ENCODE data around the gene PAPSS2. TPM values are rescaled to one million over a fixed set of nuclear protein-coding genes. Genes with fewer than 3 reads are reported as not detected.

The PAPSS2 gene
- polyA plus RNA-seq, 1 experiment: 51.4 TPM

- no peaks in the 10 kb centered on the region for H3K9me3 ChIP-seq (ENCODE audit: control insufficient read depth, insufficient read depth, low read length)
- POLR2A ChIA-PET: interaction anchor here (0.6 kb wide), 1 partner anchor 185 kb away, joined by 7 read pairs; no protein-coding TSS in a partner anchor
- H3K27me3 ChIP-seq (ENCODE audit: control insufficient read depth, insufficient read depth, low read length): no peaks in the 10 kb centered on the region
- TF ChIP-seq, protein P1, sequence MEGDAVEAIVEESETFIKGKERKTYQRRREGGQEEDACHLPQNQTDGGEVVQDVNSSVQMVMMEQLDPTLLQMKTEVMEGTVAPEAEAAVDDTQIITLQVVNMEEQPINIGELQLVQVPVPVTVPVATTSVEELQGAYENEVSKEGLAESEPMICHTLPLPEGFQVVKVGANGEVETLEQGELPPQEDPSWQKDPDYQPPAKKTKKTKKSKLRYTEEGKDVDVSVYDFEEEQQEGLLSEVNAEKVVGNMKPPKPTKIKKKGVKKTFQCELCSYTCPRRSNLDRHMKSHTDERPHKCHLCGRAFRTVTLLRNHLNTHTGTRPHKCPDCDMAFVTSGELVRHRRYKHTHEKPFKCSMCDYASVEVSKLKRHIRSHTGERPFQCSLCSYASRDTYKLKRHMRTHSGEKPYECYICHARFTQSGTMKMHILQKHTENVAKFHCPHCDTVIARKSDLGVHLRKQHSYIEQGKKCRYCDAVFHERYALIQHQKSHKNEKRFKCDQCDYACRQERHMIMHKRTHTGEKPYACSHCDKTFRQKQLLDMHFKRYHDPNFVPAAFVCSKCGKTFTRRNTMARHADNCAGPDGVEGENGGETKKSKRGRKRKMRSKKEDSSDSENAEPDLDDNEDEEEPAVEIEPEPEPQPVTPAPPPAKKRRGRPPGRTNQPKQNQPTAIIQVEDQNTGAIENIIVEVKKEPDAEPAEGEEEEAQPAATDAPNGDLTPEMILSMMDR (IDR thresholded peaks at IDR 0.05; ENCODE audit: low read depth, low read length): no peak
- no peak overlapping the region for H3K4me3 ChIP-seq (ENCODE audit: low read depth, low read length)
- CTCF ChIA-PET: interaction anchor here (0.6 to 1.2 kb wide), 3 partner anchors 11 to 161 kb away, joined by 3 read pairs; no protein-coding TSS in a partner anchor
- no peak for DNase-seq (ENCODE audit: low read depth, low spot score)
- no peak overlapping the region for H3K27ac ChIP-seq (ENCODE audit: low read depth, low read length)
Observed at GRCh38 chr10:87668324-87669074, 8.8 kb downstream of the PAPSS2 start.

DNA sequence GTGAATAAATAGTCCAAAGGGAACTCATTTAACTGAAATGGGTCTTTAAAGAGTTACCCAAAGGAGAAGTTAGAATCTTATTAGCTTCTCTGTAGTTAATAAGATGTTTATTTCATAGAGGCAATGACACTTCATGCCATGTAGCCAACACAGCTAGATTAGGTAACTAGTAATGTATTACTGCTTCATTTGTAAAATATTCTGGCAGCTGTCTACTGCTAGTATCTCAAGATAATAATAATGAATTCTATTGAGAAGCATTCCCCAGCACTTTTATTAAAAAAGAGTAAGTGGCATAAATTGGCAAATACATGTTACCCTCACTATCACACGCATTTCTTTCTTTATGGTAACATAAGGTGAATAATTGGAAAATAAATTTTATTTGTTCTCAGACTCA is 10.1 kb downstream of the PAPSS2 start:
- ChIA-PET CTCF (interaction anchor here (0.6 kb wide), 2 partner anchors 14 to 101 kb away, joined by 3 to 7 read pairs; no protein-coding TSS in a partner anchor), POLR2A (no interaction called here)
- H3K4me3 ChIP-seq (ENCODE audit: low read depth, low read length): no peak overlapping the region
- no peak for DNase-seq (ENCODE audit: low read depth, low spot score)
- TF ChIP-seq, protein P1 (IDR thresholded peaks at IDR 0.05; ENCODE audit: low read depth, low read length): no peak
- H3K27ac ChIP-seq (ENCODE audit: low read depth, low read length): no peak overlapping the region
- H3K27me3 ChIP-seq (ENCODE audit: control insufficient read depth, insufficient read depth, low read length): no peaks in the 10 kb centered on the region
- no peaks in the 10 kb centered on the region for H3K9me3 ChIP-seq (ENCODE audit: control insufficient read depth, insufficient read depth, low read length)

DNA sequence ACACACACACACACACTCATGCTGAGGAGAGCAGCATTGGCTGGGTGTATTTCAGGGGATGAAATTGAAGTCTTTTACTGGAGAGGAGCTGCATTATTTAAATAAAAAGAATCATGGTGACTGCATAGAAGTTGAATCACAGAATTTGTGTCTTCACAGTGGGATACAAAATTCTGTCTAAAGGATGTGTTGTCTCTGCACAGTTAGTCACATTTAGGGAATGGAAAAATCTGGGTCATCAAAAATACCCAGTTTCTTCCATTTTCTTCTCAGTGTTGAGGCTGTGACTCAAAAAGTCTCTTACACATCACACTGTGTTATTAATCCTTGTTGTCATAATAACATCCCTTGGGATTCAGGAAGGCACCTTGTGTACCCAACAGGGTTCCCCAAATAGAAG is 10.9 kb downstream of the PAPSS2 start:
- no peak for DNase-seq (ENCODE audit: low read depth, low spot score)
- TF ChIP-seq, protein P1 (IDR thresholded peaks at IDR 0.05; ENCODE audit: low read depth, low read length): no peak

DNA sequence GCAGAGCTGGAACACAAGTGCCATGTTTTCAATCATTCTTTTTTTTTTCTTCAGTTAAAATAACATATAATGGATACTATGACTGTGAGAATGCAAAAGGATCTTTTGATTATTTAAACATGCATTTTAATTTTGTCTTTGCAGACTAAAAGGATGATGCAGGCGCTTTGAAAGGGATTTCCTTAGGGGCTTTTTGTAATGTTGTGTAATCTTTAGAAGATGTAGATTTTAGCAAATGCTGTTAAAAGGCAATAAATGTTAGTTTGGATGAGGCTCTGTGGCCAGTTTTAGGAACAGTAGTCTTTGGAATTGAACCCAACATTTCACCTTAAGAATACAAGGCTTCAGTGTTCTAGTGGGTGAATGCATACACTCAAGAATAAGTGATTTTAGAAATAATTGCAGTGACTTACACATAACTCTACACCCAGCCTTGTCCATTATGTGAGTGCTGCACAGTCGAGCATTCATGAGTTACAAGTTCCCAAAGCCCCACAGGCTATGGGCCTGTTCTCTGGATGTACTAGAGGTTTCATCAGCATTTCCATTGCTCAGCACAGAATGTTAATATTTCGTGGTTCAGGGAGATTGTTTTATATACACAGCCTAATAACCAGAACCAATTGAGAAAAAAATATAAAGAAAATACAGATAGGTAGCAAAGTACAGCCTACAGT is 11.6 kb downstream of the PAPSS2 start:
- no peak overlapping the region for H3K27ac ChIP-seq (ENCODE audit: low read depth, low read length)
- ChIA-PET POLR2A (no interaction called here), CTCF (interaction anchor here (2.4 kb wide), 1 partner anchor 9 kb away, joined by 5 read pairs; no protein-coding TSS in a partner anchor)
- no peak for DNase-seq (ENCODE audit: low read depth, low spot score)
- H3K4me3 ChIP-seq (ENCODE audit: low read depth, low read length): no peak overlapping the region
- TF ChIP-seq, protein P1 (IDR thresholded peaks at IDR 0.05; ENCODE audit: low read depth, low read length): no peak
- no peaks in the 10 kb centered on the region for H3K27me3 ChIP-seq (ENCODE audit: control insufficient read depth, insufficient read depth, low read length)
- no peaks in the 10 kb centered on the region for H3K9me3 ChIP-seq (ENCODE audit: control insufficient read depth, insufficient read depth, low read length)

More for the DNA sequence above, 10.9 kb downstream of the PAPSS2 start:
- POLR2A ChIA-PET: no interaction called here
- Histone ChIP-seq H3K27me3 (ENCODE audit: control insufficient read depth, insufficient read depth, low read length) (no peaks in the 10 kb centered on the region), H3K9me3 (ENCODE audit: control insufficient read depth, insufficient read depth, low read length) (no peaks in the 10 kb centered on the region), H3K4me3 (ENCODE audit: low read depth, low read length) (no peak overlapping the region), H3K27ac (ENCODE audit: low read depth, low read length) (no peak overlapping the region)
- CTCF ChIA-PET: interaction anchor here (2.4 kb wide), 1 partner anchor 8 kb away, joined by 5 read pairs; no protein-coding TSS in a partner anchor

- no peak overlapping the region for H3K4me3 ChIP-seq (ENCODE audit: low read depth, low read length)
- no peak overlapping the region for H3K27ac ChIP-seq (ENCODE audit: low read depth, low read length)
- CTCF ChIA-PET: interaction anchor here (0.7 to 2.4 kb wide), 2 partner anchors 10 to 80 kb away, joined by 3 to 5 read pairs; no protein-coding TSS in a partner anchor
- no peak for DNase-seq (ENCODE audit: low read depth, low spot score)
- TF ChIP-seq, protein P1 (IDR thresholded peaks at IDR 0.05; ENCODE audit: low read depth, low read length): no peak
- H3K9me3 ChIP-seq (ENCODE audit: control insufficient read depth, insufficient read depth, low read length): no peaks in the 10 kb centered on the region
- no peaks in the 10 kb centered on the region for H3K27me3 ChIP-seq (ENCODE audit: control insufficient read depth, insufficient read depth, low read length)
- POLR2A ChIA-PET: interaction anchor here (1.4 kb wide), 1 partner anchor 28 kb away, joined by 4 read pairs; no protein-coding TSS in a partner anchor
Observed at GRCh38 chr10:87672551-87672950, 12.9 kb downstream of the PAPSS2 start.
